Caki2 (cell line): ENCODE data around the gene SUGCT. TPM values are rescaled to one million over a fixed set of nuclear protein-coding genes. Genes with fewer than 3 reads are reported as not detected.
"Not testable (repeated sequence)": the region's sequence is repeated elsewhere in the genome, so short reads cannot be mapped to it uniquely, and the experiment has no call there.

Experiments used
- DNase-seq: peaks from one replicate; pipeline ENCODE4 v3.0.0-alpha.2; 2015; ENCODE audit warnings: low read depth
- in situ Hi-C: cut with HindIII; loops from 2 replicates; pipeline ENCODE4 v1.10.0; 2016; ENCODE audit warnings: low sequenced_read_pairs, low pct_unique_long_range_greater_than_20kb, mixed read lengths
- total RNA-seq: library from RNA; depleted of rRNA; stranded (reverse); fragments of >200 nt; shearing (Covaris generic); gene quantifications from 2 replicates; pipeline ENCODE4 v1.2.3, GENCODE V29; 2014; ENCODE audit warnings: low replicate concordance

The SUGCT gene
- total RNA-seq, 1 experiment from 2014 or later, result 9.7 TPM

DNA sequence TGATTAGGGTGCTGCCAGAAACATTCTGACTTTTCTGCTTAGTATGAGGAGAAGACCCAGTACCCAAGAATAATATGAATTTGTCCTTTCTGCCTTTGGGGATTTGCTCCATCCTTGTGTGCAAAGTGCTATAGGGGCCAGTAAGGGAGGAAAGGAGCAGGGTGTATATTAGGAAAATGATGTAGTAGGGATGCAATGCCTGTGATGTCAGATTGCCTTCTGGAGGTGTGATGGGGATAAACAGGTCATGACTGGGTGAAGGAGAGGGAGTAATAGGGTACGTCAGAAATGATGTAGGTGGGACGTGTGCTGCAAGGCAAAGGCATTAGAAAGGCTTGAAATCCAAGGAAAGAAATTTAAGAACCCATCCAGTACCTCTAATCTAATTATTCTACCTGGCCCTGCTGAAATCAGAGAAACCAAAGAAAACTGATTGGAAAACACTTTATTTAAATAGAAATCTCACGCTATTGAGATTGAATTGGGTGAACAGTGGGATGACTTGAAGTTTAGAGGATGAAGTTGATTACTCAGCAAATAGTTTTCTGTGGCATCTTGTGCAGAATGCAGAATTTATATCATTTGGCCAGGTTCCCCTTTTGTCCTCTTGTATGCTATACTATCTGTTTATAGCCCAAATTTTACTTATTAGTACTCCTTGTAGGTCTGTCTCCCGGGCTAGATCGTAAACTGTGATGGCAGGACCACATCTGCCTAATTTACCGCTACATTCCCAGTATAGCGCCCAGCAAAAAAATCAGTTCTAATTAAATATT, 503.9 kb downstream of the SUGCT start:
- in situ Hi-C loops, result no loop called here
- DNase-seq, result no peak

DNA sequence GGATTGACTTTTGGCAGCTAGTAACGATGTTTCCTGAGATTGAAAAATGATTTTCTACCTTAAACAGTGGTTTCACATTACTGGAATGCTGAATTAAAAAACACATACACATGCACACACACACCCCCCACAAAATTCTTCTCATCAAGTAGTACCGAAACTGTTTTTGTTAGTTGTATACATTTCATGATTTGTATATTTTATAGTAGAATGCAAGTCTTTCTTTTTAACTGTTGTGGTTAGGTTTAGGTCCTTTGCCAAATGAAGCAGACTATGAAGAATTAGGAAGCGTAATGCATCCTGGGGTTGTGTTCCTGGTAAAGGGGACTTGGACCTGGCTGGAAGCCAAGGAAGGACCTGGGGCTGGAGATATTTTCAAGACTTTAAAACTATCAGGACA, 505.8 kb downstream of the SUGCT start:
- no peak for DNase-seq
- in situ Hi-C loops, result no loop called here

- DNase-seq, result no peak
- in situ Hi-C loops, result no loop called here
Observed at GRCh38 chr7:40641701-40642100, 506.9 kb downstream of the SUGCT start.

DNA sequence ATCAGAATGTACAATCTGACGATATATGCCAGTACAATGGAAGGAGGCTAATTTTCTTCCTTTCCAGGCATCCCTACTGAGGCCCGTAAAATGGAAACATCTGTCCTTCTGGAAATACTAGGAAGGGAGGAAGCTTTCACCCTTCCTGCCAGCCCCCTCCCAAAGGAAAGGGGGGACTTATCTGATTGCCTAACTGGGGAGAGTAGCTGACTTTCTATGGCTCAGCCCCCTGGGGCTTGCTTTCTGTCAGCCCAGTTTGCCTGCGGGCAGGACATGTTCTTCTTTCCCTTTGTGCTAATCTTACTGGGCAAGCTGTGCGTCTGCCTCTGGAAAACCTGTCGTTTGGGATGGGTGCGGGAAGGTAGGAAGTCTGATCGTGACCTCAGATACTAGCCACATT, 508.9 kb downstream of the SUGCT start:
- DNase-seq, result no peak
- in situ Hi-C loops, result no loop called here

DNA sequence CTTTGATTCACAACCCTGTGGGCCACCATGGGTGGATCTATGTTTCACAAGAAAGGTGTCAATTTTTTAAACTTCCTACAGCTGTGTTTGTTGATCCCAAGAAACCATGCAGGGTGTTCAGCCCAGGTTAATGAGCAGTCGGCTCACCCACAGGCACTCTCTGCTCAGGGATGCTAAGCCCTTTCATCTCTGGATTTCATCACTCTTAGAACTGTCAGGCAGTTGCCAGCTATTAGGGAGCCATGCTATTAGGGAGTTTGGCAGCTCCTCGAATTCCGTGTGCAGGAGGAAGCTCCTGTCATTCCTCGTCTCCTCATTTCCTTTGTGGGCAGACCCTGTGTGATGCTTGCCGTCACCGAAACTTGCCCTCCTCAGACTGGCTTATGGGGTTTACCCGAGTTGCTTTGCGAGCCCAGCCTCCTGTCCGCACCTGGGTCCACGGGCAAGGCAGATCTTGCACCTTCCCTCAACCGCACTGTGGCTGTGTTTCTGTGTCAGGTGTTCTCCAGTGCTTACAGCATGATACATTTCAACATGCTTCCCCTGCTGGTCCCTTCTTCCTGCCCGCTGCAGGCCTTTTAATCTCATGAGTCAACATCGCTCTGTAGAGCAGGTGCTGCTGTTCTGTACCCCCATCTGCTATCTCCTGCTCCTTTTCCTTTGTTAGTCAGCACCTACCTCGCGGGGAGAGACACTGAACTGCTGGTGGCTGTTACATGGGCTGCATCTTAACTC, 509.8 kb downstream of the SUGCT start:
- in situ Hi-C loops, result no loop called here
- DNase-seq, result no peak

DNA sequence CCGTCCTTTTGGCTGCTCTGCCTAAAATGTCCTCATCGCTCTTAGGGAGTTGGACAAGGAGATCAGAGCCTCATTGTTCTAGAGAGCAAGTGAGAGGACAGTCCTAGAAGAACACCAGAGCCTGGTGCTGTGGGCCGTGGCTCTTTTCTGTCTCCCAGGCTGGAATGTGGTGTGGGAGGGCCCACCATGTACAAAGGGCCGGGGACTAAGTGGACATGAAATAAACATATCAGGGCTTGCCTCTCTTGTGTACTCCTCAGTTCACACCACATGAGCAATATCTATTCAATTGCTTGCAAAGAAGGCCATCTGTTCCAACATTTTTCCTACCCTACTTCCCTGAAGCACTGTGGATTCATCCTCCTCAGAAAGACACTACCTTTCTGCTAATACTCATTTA, 510.4 kb downstream of the SUGCT start:
- in situ Hi-C loops, result no loop called here

GRCh38 chr7:40646717-40647116, 511.9 kb downstream of the SUGCT start:
- in situ Hi-C loops, result no loop called here
- no peak for DNase-seq

More for the DNA sequence above, 510.4 kb downstream of the SUGCT start:
- DNase-seq, result no peak

DNA sequence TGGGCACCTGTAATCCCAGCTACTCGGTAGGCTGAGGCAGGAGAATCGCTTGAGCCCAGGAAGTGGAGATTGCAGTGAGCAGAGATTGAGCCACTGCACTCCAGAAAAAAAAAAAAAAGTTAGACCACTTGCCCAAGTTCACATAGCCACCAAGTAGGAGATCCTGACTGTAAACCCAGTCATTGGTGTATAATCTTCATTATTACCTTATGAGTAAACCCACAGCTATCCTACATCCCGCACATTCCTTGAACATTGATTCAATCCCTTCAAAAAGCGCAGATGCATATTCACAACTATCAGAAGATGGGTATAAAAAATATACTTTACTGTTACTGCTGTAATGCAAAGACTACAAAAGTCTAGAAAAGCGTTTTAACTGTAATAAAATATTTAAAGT, 512.9 kb downstream of the SUGCT start:
- in situ Hi-C loops, result no loop called here
- DNase-seq, result no peak

GRCh38 chr7:40649247-40649646, 514.4 kb downstream of the SUGCT start:
- DNase-seq, result no peak
- in situ Hi-C loops, result no loop called here

GRCh38 chr7:40650903-40651302, 516.1 kb downstream of the SUGCT start:
- DNase-seq, in situ Hi-C loops: not testable (repeated sequence)

GRCh38 chr7:40654171-40654570, 519.4 kb downstream of the SUGCT start:
- no peak for DNase-seq
- in situ Hi-C loops, result no loop called here

- no peak for DNase-seq
- in situ Hi-C loops, result no loop called here
Observed at GRCh38 chr7:40655426-40655825, 520.6 kb downstream of the SUGCT start.

- DNase-seq, result no peak
- in situ Hi-C loops, result no loop called here
Observed at GRCh38 chr7:40656349-40656748, 521.5 kb downstream of the SUGCT start.

- no peak for DNase-seq
- in situ Hi-C loops, result no loop called here
Observed at GRCh38 chr7:40658729-40659128, 523.9 kb downstream of the SUGCT start.

- in situ Hi-C loops, result no loop called here
- no peak for DNase-seq
Observed at GRCh38 chr7:40659231-40659630, 524.4 kb downstream of the SUGCT start.

DNA sequence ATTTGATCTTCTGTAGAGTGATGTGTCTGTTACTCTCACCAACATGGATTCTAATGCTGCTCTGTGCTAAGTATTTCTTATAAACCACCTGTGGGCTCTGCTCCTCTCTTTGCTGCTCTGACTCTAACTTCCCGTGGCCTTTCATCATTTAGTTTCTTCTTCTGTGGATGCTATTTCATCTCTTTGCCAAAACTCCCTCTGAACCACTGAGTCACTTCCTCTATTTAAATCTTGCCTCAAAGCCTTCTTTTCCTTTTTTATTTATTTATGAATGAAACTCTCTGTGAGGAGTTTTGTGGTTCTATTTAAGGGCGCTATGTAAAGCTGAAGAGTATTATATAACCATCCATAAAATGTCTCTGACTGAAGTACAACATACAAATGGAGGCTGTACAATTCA, 538.5 kb downstream of the SUGCT start:
- in situ Hi-C loops, result no loop called here
- no peak for DNase-seq

DNA sequence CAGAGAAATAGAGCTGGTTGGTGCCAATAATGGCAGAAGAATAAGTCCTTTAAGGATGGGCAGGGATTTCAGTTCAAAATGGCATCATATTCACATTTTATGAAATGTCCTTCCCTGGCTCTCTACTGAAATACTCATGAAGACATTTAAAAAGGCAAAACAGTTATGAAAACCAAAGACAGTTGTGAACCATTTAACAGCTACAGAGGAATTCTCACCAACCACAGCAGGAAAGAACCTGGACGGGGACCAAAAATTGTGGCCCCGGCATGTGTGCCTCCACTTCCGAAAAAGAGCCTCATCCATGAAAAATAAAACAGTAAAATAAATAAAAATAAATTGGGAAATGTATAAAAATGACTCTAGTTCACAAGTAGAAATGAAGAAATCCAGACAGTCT, 539.5 kb downstream of the SUGCT start:
- in situ Hi-C loops, result no loop called here
- no peak for DNase-seq

- DNase-seq, result no peak
- in situ Hi-C loops, result no loop called here
Observed at GRCh38 chr7:40675741-40676140, 540.9 kb downstream of the SUGCT start.

GRCh38 chr7:40676221-40676620, 541.4 kb downstream of the SUGCT start:
- no peak for DNase-seq
- in situ Hi-C loops, result no loop called here

GRCh38 chr7:40680657-40681056, 545.9 kb downstream of the SUGCT start:
- DNase-seq, result peak; percentile 21

More at GRCh38 chr7:40680657-40681056, 545.9 kb downstream of the SUGCT start:
- in situ Hi-C loops, result no loop called here
